ENCODE measurements around the gene TMEM184B. TPM values are rescaled to one million over a fixed set of nuclear protein-coding genes. Genes with fewer than 3 reads are reported as not detected.

TMEM184B gene
- polyA plus RNA-seq, 1 donor (not counting 4 experiments of a cell fraction or from before 2014, with no cell fraction given) = 18.8 TPM

- H3K9ac ChIP-seq (ENCODE audit: control insufficient read depth, extremely low read depth, insufficient read depth, low read length) = no peak overlapping the region
- dilution Hi-C loops (cut with MboI; ENCODE audit: extremely low pct_ligation_motif_present, low sequenced_read_pairs) = no loop called here
- peaks cover 29% of the 10 kb centered on the region for H3K4me1 ChIP-seq (ENCODE audit: control insufficient read depth, extremely low read depth, insufficient read depth, low read length)
- H4K20me1 ChIP-seq (ENCODE audit: control insufficient read depth, extremely low read depth, insufficient read depth, low read length) = peaks cover 12% of the 10 kb centered on the region
- H3K27ac ChIP-seq (ENCODE audit: control insufficient read depth, insufficient read depth, low read length) = no peak overlapping the region
- TF ChIP-seq EZH2 (IDR thresholded peaks at IDR 0.05; ENCODE audit: low read length) = no peak
- no peak overlapping the region for H3K4me2 ChIP-seq (ENCODE audit: control insufficient read depth, extremely low read depth, insufficient read depth, low read depth, low read length)
- FAIRE-seq (no peak), DNase-seq (ENCODE audit: low read depth, low spot score) (no peak)
- no peaks in the 10 kb centered on the region for H3K27me3 ChIP-seq (ENCODE audit: control insufficient read depth, extremely low read depth, insufficient read depth, low read length)
- H3K9me1 ChIP-seq (ENCODE audit: control insufficient read depth, extremely low read depth, insufficient read depth, low read length) = no peaks in the 10 kb centered on the region
- peaks cover 55 to 83% of the 10 kb centered on the region in 2 experiments for H3K36me3 ChIP-seq (ENCODE audit: control insufficient read depth in 2 of 2, extremely low read depth in 1 of 2, insufficient read depth in 2 of 2, low read length in 2 of 2)
- peaks cover 36% of the 10 kb centered on the region for H3K79me2 ChIP-seq (ENCODE audit: control insufficient read depth, insufficient read depth, low read length)
- no peaks in the 10 kb centered on the region for H3K9me3 ChIP-seq (ENCODE audit: control insufficient read depth, low read depth, low read length)
- no peak overlapping the region for H3K4me3 ChIP-seq (ENCODE audit: control insufficient read depth in 2 of 3, extremely low read depth in 1 of 3, insufficient read depth in 2 of 3, low read depth in 1 of 3, low read length in 3 of 3)
- no peak overlapping the region for H2AFZ ChIP-seq (ENCODE audit: control insufficient read depth, low read length)
These were observed 23.1 kb upstream of the TMEM184B start for GRCh38 chr22:38295863-38296262.

- dilution Hi-C loops (cut with MboI; ENCODE audit: extremely low pct_ligation_motif_present, low sequenced_read_pairs) = no loop called here
- Histone ChIP-seq H3K36me3 (ENCODE audit: control insufficient read depth in 2 of 2, extremely low read depth in 1 of 2, insufficient read depth in 2 of 2, low read length in 2 of 2) (peaks cover 53 to 79% of the 10 kb centered on the region in 2 experiments), H3K27me3 (ENCODE audit: control insufficient read depth, extremely low read depth, insufficient read depth, low read length) (no peaks in the 10 kb centered on the region), H3K9me1 (ENCODE audit: control insufficient read depth, extremely low read depth, insufficient read depth, low read length) (no peaks in the 10 kb centered on the region), H2AFZ (ENCODE audit: control insufficient read depth, low read length) (no peak overlapping the region), H3K27ac (ENCODE audit: control insufficient read depth, insufficient read depth, low read length) (no peak overlapping the region), H4K20me1 (ENCODE audit: control insufficient read depth, extremely low read depth, insufficient read depth, low read length) (peaks cover 10% of the 10 kb centered on the region), H3K4me3 (ENCODE audit: control insufficient read depth in 2 of 3, extremely low read depth in 1 of 3, insufficient read depth in 2 of 3, low read depth in 1 of 3, low read length in 3 of 3) (no peak overlapping the region), H3K9me3 (ENCODE audit: control insufficient read depth, low read depth, low read length) (no peaks in the 10 kb centered on the region), H3K4me1 (ENCODE audit: control insufficient read depth, extremely low read depth, insufficient read depth, low read length) (peaks cover 24% of the 10 kb centered on the region), H3K9ac (ENCODE audit: control insufficient read depth, extremely low read depth, insufficient read depth, low read length) (no peak overlapping the region), H3K79me2 (ENCODE audit: control insufficient read depth, insufficient read depth, low read length) (peaks cover 32% of the 10 kb centered on the region), H3K4me2 (ENCODE audit: control insufficient read depth, extremely low read depth, insufficient read depth, low read depth, low read length) (no peak overlapping the region)
- TF ChIP-seq EZH2 (IDR thresholded peaks at IDR 0.05; ENCODE audit: low read length) (no peak), CTCF (optimal IDR thresholded peaks at IDR 0.05 in 1 of 3, IDR thresholded peaks at IDR 0.05 in 1 of 3, conservative IDR thresholded peaks at IDR 0.05 in 1 of 3; ENCODE audit: extremely low read depth in 1 of 3, insufficient read depth in 2 of 3, low read length in 3 of 3) (no peak)
- DNase-seq (ENCODE audit: low read depth, low spot score) (no peak), FAIRE-seq (no peak)
These were observed 22.5 kb upstream of the TMEM184B start for GRCh38 chr22:38295339-38295738.

GRCh38 chr22:38294193-38294592, 21.4 kb upstream of the TMEM184B start:
- Histone ChIP-seq H2AFZ (ENCODE audit: control insufficient read depth, low read length) (no peak overlapping the region), H3K4me3 (ENCODE audit: control insufficient read depth in 2 of 3, extremely low read depth in 1 of 3, insufficient read depth in 2 of 3, low read depth in 1 of 3, low read length in 3 of 3) (no peak overlapping the region), H3K27ac (ENCODE audit: control insufficient read depth, insufficient read depth, low read length) (no peak overlapping the region), H3K9ac (ENCODE audit: control insufficient read depth, extremely low read depth, insufficient read depth, low read length) (no peak overlapping the region), H3K4me1 (ENCODE audit: control insufficient read depth, extremely low read depth, insufficient read depth, low read length) (peaks cover 12% of the 10 kb centered on the region), H3K4me2 (ENCODE audit: control insufficient read depth, extremely low read depth, insufficient read depth, low read depth, low read length) (no peak overlapping the region), H3K9me3 (ENCODE audit: control insufficient read depth, low read depth, low read length) (no peaks in the 10 kb centered on the region), H3K27me3 (ENCODE audit: control insufficient read depth, extremely low read depth, insufficient read depth, low read length) (no peaks in the 10 kb centered on the region), H3K79me2 (ENCODE audit: control insufficient read depth, insufficient read depth, low read length) (peaks cover 28% of the 10 kb centered on the region), H4K20me1 (ENCODE audit: control insufficient read depth, extremely low read depth, insufficient read depth, low read length) (peaks cover 3% of the 10 kb centered on the region), H3K9me1 (ENCODE audit: control insufficient read depth, extremely low read depth, insufficient read depth, low read length) (no peaks in the 10 kb centered on the region), H3K36me3 (ENCODE audit: control insufficient read depth in 2 of 2, extremely low read depth in 1 of 2, insufficient read depth in 2 of 2, low read length in 2 of 2) (peaks cover 54 to 80% of the 10 kb centered on the region in 2 experiments)
- TF ChIP-seq CTCF (optimal IDR thresholded peaks at IDR 0.05 in 1 of 3, IDR thresholded peaks at IDR 0.05 in 1 of 3, conservative IDR thresholded peaks at IDR 0.05 in 1 of 3; ENCODE audit: extremely low read depth in 1 of 3, insufficient read depth in 2 of 3, low read length in 3 of 3) (no peak), EZH2 (IDR thresholded peaks at IDR 0.05; ENCODE audit: low read length) (no peak)
- DNase-seq (ENCODE audit: low read depth, low spot score) = no peak
- dilution Hi-C loops (cut with MboI; ENCODE audit: extremely low pct_ligation_motif_present, low sequenced_read_pairs) = no loop called here
- no peak for FAIRE-seq

Data from keratinocyte (primary cell).